T-helper 17 cell (primary cell): ENCODE data around the gene CCDC89. TPM values are rescaled to one million over a fixed set of nuclear protein-coding genes. Genes with fewer than 3 reads are reported as not detected.
A peak's percentile ranks its signal among the peaks of the same experiment; 100 is the strongest.
"Not testable (repeated sequence)": the region's sequence is repeated elsewhere in the genome, so short reads cannot be mapped to it uniquely, and the experiment has no call there.

ENCODE experiments used
- ATAC-seq: fragments of 150-1000 bp; cut with Tn5 transposase; 2 replicates; pipeline ENCODE4 v1.10.0; 2021; ENCODE audit warnings: mild to moderate bottlenecking, moderate library complexity
- DNase-seq, 3 donors: peaks; one replicate each; pipeline versions ENCODE4 v3.0.0 to v3.0.0-alpha.2; 2020 to 2021
- H3K9me3 ChIP-seq: one replicate; pipeline ENCODE4 v1.7.0; 2013; ENCODE audit warnings: low read length, mild to moderate bottlenecking; ENCODE audit not compliant: control insufficient read depth, poor library complexity, severe bottlenecking
- H3K27ac Mint-ChIP-seq: one replicate; pipeline ENCODE4 v1.8.0; 2022; ENCODE audit warnings: mild to moderate bottlenecking, moderate library complexity, mixed read lengths
- H3K27me3 Mint-ChIP-seq: one replicate; pipeline ENCODE4 v1.8.0; 2022; ENCODE audit warnings: mixed read lengths
- H3K36me3 Mint-ChIP-seq: one replicate; pipeline ENCODE4 v1.8.0; 2022; ENCODE audit warnings: low read depth, mixed read lengths
- H3K4me1 Mint-ChIP-seq: one replicate; pipeline ENCODE4 v1.8.0; 2022; ENCODE audit warnings: mild to moderate bottlenecking, mixed read lengths
- H3K4me3 Mint-ChIP-seq: one replicate; pipeline ENCODE4 v1.8.0; 2022; ENCODE audit warnings: mild to moderate bottlenecking, moderate library complexity, mixed read lengths
- total RNA-seq, 4 donors: library from RNA in 2 of 4; stranded (reverse) in 2 of 4; gene quantifications; one replicate each; pipeline ENCODE4 v1.2.3 and lab custom pipeline; 2022 to 2026

The CCDC89 gene
- total RNA-seq, 2 donors from 2014 or later: 0.27 to 0.47 TPM

GRCh38 chr11:85656777-85657176, 29.2 kb downstream of the CCDC89 start:
- H3K4me3 Mint-ChIP-seq: no peak overlapping the region
- ATAC-seq (no peak), DNase-seq (no peak)
- H3K36me3 Mint-ChIP-seq: no peaks in the 10 kb centered on the region
- no peaks in the 10 kb centered on the region for H3K9me3 ChIP-seq
- peak overlapping the region; percentile 78 for H3K27ac Mint-ChIP-seq
- H3K27me3 Mint-ChIP-seq: no peaks in the 10 kb centered on the region
- H3K4me1 Mint-ChIP-seq: peaks cover 28% of the 10 kb centered on the region

GRCh38 chr11:85654343-85654742, 31.7 kb downstream of the CCDC89 start:
- DNase-seq, H3K4me3 Mint-ChIP-seq, ATAC-seq, H3K27ac Mint-ChIP-seq, H3K9me3 ChIP-seq, H3K36me3 Mint-ChIP-seq, H3K27me3 Mint-ChIP-seq: not testable (repeated sequence)
- peaks cover 18% of the 10 kb centered on the region for H3K4me1 Mint-ChIP-seq

- H3K9me3 ChIP-seq: no peaks in the 10 kb centered on the region
- Mint-ChIP-seq H3K27ac (no peak overlapping the region), H3K36me3 (peaks cover 3% of the 10 kb centered on the region), H3K27me3 (no peaks in the 10 kb centered on the region), H3K4me1 (peaks cover 23% of the 10 kb centered on the region), H3K4me3 (no peak overlapping the region)
- ATAC-seq: no peak
- DNase-seq: no peak
Observed at GRCh38 chr11:85652786-85653447, 33.1 kb downstream of the CCDC89 start.

DNA sequence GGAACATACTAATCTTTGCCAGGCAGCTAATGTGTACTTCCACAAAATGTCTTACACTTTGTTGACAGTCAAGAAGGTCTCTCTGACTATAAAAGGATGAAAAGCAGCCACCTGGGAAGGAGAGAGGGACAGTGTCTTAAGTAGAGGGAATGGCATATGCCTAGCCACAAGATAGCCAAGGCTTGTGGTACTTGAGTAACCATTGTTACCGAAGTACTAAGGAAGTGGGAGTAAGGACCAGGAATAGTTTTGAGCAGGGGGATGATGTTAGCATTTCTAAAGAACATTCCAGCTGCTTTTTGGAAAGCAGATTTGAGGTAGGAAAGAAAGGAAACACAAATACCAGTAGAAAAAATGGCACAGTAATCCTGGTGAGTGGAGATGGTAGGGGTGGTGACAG, 34.9 kb downstream of the CCDC89 start:
- no peak for DNase-seq

DNA sequence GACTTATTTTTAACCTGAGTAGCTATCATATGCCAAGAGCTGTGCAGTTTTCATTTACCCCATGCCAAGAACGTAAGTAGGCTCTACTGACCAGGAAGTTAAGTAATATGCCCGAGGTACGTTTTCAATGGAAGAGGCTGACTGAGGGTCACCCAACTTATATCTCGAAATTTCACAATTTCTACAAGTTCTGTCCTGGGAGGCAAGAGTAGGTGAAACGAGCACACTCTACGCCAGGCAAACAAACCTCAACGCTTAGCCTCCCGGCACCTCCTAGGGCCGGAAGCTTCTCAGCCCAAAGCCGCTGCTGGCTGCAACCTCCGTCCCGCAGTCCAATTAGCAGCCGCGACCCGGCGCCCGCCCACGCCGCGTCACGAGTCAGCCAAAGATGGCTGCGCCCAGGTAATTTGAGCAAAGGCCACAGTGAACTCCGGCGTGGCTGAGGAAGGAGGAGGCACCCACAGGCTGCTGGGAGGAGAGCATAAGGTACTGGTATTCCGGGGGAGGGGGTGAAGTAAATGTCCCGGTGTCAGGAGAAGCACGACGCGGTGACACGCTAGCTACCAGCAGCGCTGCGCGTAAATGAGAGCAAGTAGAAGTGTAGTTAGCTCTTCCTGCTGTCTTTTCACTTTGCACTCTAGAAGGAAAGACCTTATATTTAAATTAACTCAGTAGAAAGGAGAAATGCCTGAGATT, 38.2 kb downstream of the CCDC89 start, which contains the start of gene TMEM126A:
TMEM126A (plus strand) TSS at position 364 of the 696 bp plus-strand sequence. CDS start 2,289 bp downstream, outside the sequence.
- ATAC-seq (peak; percentile 99), DNase-seq (peak; percentile 80 to 87 (median 85))
- H3K4me3 Mint-ChIP-seq: peak within 1 kb of the TSS; percentile 97
- no peaks in the 10 kb centered on the region for H3K9me3 ChIP-seq
- peaks cover 18% of the 10 kb centered on the region for H3K4me1 Mint-ChIP-seq
- peak within 1 kb of the TSS; percentile 96 for H3K27ac Mint-ChIP-seq
- H3K36me3 Mint-ChIP-seq: peaks cover 4% of the 10 kb centered on the region
- peaks cover 10% of the 10 kb centered on the region for H3K27me3 Mint-ChIP-seq

More for the DNA sequence above, 34.9 kb downstream of the CCDC89 start:
- H3K9me3 ChIP-seq: no peaks in the 10 kb centered on the region
- no peak for ATAC-seq
- no peak overlapping the region for H3K4me3 Mint-ChIP-seq
- H3K27ac Mint-ChIP-seq: peak overlapping the region; percentile 41
- peaks cover 4% of the 10 kb centered on the region for H3K36me3 Mint-ChIP-seq
- H3K4me1 Mint-ChIP-seq: peaks cover 24% of the 10 kb centered on the region
- no peaks in the 10 kb centered on the region for H3K27me3 Mint-ChIP-seq

- H3K4me3 Mint-ChIP-seq: peak overlapping the region; percentile 97
- DNase-seq: no peak
- H3K27me3 Mint-ChIP-seq: peaks cover 11% of the 10 kb centered on the region
- H3K36me3 Mint-ChIP-seq: peaks cover 4% of the 10 kb centered on the region
- peaks cover 15% of the 10 kb centered on the region for H3K4me1 Mint-ChIP-seq
- ATAC-seq: no peak
- H3K27ac Mint-ChIP-seq: peak overlapping the region; percentile 96
- no peaks in the 10 kb centered on the region for H3K9me3 ChIP-seq
Observed at GRCh38 chr11:85647078-85647477, 38.9 kb downstream of the CCDC89 start.

DNA sequence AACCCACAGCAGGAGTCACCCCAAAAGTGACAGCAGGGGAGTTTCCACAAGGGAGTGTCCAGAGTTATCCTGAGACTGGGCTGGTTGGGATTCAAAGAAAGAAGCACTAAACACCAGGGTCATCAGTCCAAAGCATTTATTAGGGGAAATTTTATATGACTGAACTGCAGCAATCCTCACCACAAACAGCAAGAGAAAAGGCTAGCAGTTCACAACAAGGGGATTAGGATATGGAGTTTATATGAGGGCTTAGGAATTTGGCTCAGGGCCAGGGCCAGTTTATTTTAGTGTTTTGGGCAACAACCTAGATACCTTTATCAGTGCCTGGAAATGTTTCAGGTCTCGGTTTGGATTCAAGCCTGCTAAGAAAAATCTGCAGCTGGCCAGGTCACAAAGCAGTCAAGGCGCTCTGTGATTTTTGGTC, 42.8 kb downstream of the CCDC89 start:
- peaks cover 9% of the 10 kb centered on the region for H3K36me3 Mint-ChIP-seq
- ATAC-seq (no peak), DNase-seq (no peak)
- peaks cover 16% of the 10 kb centered on the region for H3K27me3 Mint-ChIP-seq
- H3K4me3 Mint-ChIP-seq: no peak overlapping the region
- no peaks in the 10 kb centered on the region for H3K9me3 ChIP-seq
- H3K27ac Mint-ChIP-seq: no peak overlapping the region
- H3K4me1 Mint-ChIP-seq: peaks cover 8% of the 10 kb centered on the region

- H3K36me3 Mint-ChIP-seq: peaks cover 7% of the 10 kb centered on the region
- H3K9me3 ChIP-seq: no peaks in the 10 kb centered on the region
- DNase-seq (no peak), ATAC-seq (no peak)
- H3K27me3 Mint-ChIP-seq: no peaks in the 10 kb centered on the region
- H3K27ac Mint-ChIP-seq: no peak overlapping the region
- no peak overlapping the region for H3K4me3 Mint-ChIP-seq
- H3K4me1 Mint-ChIP-seq: peaks cover 2% of the 10 kb centered on the region
Observed at GRCh38 chr11:85634747-85635146, 51.2 kb downstream of the CCDC89 start.

Other genes starting within 250 kb of the CCDC89 start
- 1 to 10 TPM; 1.0 to 2.2 TPM for gene DLG2, start 58.9 kb downstream of the CCDC89 start, total RNA-seq
- 10 to 100 TPM; 24.5 to 25.4 TPM for gene TMEM126B, start 57.6 kb downstream of the CCDC89 start, total RNA-seq
- gene TMEM126A, start 38.2 kb downstream of the CCDC89 start, total RNA-seq: 10 to 100 TPM; 19.6 to 21.1 TPM
- 10 to 100 TPM; 46.6 to 50.5 TPM for gene CREBZF, start 21.1 kb downstream of the CCDC89 start, total RNA-seq
- 10 to 100 TPM; 50.0 to 58.8 TPM for gene SYTL2, start 124.9 kb upstream of the CCDC89 start, total RNA-seq
- under 1 TPM in 1 of 2 donors, not detected in 1; 0.22 TPM for gene CCDC83, start 169.2 kb upstream of the CCDC89 start, total RNA-seq